Measurements from ENCODE around the gene TIMM29.

TIMM29 gene

DNA sequence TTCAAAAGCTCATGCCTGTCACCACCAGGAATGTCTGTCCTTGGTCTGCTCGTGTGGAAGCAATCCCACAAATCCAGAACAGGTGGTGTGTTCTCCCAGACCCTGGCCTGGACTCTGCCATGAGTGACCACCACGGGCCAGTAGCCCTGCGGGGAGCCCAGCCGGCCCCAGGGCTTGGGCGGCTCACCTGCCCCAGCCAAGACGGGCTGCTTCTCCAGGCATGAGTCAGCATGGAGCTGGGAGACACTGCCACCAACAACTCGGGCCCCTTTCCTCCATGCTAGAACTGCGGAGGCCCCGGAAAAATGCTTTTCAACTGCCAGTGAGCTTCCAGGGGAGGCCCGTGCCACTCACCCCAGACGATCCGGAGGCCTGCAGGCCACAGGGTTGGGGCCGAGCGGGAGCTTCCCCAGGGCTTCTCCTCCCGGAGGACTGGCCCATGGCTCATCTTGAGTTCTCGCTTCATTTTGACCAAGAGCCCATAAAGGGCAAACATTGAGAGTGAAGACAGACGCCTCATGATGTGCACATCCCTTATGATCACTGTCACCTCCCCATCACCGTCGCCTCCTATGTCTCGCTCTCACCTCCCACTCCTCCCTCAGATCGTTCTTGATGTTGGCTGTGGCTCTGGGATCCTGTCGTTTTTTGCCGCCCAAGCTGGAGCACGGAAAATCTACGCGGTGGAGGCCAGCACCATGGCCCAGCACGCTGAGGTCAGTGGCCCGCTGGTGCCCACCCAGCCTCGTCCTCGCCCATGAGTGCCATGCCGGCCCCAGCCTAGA lies 16.8 kb upstream of the TIMM29 start:
- DNase-seq (ENCODE audit: low read depth in 3 of 3, low spot score in 1 of 3) = no peak

DNA sequence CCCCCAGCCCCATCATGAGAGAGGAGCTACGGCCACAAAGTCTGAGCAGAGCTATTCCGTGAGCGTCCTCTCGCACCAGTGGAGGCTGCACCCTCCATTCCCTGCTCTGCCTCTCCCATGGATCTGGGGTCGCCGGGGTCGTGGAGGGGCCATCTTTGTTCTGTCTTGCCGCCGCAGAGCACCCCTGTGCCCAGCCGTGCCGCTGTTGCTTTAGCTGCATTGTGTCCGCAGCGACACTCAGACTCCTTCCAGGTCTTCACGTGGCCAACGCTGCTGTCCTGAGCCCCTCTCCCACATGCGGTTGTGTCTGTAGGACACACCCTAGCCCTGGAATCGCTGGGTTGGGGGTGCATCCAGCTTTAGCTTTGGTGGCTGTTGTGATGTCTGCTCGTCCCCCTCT lies 16.0 kb upstream of the TIMM29 start:
- DNase-seq (ENCODE audit: low read depth in 3 of 3, low spot score in 1 of 3) = no peak

DNA sequence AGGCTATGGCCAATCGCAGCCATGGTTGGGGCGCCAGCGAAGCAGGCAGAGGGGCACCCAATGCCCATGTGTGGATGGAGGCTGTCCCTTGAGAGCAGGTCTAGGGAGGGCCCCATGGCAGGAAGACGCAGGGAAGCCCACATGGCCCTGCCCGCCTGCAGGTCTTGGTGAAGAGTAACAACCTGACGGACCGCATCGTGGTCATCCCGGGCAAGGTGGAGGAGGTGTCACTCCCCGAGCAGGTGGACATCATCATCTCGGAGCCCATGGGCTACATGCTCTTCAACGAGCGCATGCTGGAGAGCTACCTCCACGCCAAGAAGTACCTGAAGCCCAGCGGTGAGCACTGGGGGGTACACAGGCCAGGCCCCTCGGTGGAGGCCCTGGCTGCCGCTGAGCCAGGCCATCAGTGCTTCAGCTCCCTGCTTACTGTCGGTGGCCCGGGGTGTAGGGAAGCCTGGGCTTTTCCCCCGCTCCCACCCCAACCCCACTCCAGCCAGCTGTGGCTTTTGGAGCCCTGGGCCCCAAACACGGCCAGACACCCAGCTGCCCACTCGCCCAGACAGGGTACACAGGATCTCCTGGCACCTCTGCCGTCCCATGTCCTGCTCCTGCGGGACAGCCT lies 14.8 kb upstream of the TIMM29 start:
- DNase-seq (ENCODE audit: low read depth in 3 of 3, low spot score in 1 of 3) = no peak

DNA sequence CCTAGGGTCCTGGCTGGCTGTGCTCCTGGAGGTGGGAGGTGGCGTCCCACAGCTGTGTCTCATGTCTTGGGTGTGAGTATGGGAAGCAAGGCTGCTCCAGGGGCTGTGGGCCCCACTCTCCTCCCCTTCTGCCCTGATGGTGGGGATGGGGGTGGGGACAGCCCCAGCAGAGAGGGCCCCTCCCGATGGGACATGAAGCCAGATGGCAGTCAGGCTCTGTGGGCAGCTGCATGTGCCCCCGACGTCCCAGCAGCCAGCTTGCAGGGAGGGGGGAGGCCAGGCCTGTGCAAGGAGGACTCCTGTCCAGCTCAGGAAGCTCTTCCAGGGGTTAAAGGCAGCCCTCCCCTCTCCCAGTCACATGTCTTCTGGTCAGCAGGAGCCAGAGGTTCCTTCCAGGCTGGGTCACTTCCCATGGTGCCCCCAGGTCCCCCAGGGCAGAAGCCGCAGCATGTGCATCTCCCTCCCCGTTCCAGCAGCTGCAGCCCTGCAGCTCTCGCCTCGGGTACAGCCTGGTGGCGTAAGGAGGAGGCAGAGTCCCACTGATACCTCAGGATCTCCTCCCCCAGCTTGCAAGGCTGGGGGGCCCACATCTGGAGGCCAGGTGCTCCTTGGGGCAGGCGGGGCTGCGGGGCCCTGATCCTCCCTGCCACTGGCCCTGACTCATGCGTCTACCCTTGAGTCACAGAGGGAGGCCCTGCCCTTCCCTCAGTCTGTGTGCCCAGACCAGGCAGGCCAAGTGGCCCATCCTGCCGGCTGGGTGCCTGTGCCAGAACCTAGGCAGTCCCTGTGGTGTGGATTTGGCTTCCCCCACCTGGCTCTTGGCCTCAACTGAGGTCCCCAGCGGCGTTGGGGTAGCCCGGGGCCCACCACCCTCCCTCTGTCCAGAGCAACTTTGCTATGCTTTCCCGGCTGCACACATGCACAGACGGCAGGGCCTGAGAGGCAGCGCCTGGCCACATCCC lies 13.2 kb upstream of the TIMM29 start:
- no peak for DNase-seq (ENCODE audit: low read depth in 3 of 3, low spot score in 1 of 3)

DNA sequence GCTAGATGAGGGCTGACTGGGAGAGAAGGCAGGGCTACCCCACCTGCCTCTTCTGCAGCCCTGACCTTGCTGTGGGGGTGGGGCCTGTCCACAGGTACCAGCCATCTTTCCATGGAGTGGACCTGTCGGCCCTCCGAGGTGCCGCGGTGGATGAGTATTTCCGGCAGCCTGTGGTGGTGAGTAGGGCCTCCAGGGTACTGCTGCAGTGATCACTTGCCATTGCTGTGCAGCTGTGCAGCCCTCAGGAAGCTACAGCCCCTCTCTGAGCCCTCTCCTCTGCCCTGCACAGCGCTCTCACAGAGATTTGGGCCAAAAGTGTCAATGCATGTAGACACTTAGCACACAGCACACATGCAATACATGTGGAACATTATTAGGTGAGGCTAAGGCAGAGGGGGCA lies 12.0 kb upstream of the TIMM29 start:
- no peak for DNase-seq (ENCODE audit: low read depth in 3 of 3, low spot score in 1 of 3)

DNA sequence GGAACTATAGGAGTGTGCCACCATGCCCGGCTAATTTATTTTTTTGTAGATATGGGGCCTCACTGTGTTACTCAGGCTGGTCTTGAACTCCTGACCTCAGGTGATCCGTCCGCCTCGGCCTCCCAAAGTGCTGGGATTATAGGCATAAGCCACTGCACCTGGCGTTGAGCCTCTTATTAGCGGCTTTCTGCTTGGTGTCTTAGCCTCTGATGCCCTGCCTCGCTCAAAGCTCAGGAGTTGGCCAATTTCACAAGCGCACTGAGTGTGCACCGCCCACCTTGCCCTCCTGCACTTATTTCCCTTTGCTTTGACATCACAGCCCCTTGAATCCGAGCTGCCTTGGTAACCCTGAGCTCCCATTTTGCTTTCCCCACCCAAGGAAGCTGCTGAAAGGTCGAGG lies 10.3 kb upstream of the TIMM29 start:
- DNase-seq (ENCODE audit: low read depth in 3 of 3, low spot score in 1 of 3) = no peak

DNA sequence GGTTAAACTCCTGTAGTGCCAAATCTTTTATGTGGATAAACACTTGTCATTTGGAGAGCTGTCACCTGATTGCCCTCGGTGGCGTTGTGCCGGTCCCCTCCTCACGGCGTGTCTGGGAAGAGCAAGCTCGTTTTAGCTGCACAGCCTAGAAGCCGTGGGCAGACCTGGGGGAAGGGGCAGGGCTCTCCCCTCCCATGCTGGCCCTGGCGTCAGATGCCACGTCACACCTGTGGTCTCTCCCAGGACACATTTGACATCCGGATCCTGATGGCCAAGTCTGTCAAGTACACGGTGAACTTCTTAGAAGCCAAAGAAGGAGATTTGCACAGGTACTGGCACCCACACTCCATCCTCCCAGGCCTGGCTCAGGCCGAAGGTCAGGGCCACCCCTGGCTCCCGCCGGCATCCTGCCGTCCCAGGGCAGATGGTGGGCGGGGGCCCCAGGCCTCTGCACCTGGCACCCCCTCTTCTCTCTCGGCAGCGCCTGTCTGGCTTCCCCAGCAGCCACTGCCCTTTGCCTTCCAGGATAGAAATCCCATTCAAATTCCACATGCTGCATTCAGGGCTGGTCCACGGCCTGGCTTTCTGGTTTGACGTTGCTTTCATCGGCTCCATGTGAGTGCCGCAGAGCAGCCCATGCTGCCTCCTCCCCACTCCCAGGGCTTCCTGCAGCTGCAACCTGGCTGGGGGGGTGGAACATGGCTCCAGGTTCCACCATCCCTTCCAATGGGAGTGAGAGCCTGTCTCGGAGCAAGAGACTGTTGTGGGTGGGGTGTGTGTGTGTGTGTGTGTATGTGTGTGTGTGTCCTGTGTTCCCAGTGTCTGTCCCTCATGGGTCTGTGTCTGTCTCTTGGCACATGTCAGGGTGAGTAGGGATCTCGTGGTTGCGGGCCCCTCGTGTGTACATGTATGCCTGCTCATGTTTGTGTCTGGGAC lies 9.0 kb upstream of the TIMM29 start:
- DNase-seq (ENCODE audit: low read depth in 3 of 3, low spot score in 1 of 3) = no peak

DNA sequence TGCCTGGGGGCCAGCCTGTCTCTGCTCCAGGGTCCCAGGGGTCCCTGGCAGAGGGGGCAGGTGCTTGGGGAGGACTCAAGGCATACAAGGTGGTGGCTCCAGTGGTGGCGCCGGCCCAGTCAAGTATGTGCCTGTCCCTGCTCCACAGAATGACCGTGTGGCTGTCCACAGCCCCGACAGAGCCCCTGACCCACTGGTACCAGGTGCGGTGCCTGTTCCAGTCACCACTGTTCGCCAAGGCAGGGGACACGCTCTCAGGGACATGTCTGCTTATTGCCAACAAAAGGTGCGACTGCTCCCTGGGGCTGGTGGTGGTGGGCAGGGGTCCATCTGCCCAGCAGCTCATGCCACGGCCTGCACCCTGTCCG lies 8.3 kb upstream of the TIMM29 start:
- DNase-seq (ENCODE audit: low read depth in 3 of 3, low spot score in 1 of 3) = no peak

DNA sequence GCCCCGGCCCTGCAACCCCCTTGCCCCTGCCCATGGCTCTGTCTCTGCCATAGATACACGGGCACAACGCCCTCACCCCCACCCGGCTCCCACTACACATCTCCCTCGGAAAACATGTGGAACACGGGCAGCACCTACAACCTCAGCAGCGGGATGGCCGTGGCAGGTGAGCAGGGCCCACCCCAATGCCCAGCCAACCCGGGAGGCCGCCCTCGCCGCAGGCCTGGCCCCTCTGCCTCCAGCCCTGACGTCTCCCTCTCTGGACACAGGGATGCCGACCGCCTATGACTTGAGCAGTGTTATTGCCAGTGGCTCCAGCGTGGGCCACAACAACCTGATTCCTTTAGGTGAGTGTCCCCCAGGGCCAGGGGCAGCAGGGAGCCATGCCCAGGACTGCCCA lies 7.8 kb upstream of the TIMM29 start:
- no peak for DNase-seq (ENCODE audit: low read depth in 3 of 3, low spot score in 1 of 3)

DNA sequence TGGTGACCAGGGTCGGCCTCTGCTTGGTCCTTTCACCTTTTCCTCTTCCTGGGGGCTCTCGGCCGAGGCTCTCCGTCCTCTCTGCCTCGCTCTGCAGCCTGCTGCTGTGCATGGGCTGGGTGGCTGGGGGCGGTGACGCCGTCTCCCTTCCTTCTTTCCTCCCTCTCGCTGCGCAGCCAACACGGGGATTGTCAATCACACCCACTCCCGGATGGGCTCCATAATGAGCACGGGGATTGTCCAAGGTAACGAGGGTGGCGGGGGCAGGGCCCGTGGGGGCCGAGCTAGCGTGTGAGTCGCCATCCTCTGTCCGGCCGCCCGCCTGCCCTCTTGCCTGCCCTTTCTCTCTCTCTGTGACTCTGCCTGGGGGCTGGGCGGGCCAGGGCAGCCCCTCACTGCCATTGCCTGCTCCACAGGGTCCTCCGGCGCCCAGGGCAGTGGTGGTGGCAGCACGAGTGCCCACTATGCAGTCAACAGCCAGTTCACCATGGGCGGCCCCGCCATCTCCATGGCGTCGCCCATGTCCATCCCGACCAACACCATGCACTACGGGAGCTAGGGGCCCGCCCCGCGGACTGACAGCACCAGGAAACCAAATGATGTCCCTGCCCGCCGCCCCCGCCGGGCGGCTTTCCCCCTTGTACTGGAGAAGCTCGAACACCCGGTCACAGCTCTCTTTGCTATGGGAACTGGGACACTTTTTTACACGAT lies 7.3 kb upstream of the TIMM29 start:
- DNase-seq (ENCODE audit: low read depth in 3 of 3, low spot score in 1 of 3) = no peak

DNA sequence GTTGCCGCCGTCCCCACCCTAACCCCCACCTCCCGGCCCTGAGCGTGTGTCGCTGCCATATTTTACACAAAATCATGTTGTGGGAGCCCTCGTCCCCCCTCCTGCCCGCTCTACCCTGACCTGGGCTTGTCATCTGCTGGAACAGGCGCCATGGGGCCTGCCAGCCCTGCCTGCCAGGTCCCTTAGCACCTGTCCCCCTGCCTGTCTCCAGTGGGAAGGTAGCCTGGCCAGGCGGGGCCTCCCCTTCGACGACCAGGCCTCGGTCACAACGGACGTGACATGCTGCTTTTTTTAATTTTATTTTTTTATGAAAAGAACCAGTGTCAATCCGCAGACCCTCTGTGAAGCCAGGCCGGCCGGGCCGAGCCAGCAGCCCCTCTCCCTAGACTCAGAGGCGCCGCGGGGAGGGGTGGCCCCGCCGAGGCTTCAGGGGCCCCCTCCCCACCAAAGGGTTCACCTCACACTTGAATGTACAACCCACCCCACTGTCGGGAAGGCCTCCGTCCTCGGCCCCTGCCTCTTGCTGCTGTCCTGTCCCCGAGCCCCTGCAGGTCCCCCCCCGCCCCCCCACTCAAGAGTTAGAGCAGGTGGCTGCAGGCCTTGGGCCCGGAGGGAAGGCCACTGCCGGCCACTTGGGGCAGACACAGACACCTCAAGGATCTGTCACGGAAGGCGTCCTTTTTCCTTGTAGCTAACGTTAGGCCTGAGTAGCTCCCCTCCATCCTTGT lies 6.5 kb upstream of the TIMM29 start:
- no peak for DNase-seq (ENCODE audit: low read depth in 3 of 3, low spot score in 1 of 3)

DNA sequence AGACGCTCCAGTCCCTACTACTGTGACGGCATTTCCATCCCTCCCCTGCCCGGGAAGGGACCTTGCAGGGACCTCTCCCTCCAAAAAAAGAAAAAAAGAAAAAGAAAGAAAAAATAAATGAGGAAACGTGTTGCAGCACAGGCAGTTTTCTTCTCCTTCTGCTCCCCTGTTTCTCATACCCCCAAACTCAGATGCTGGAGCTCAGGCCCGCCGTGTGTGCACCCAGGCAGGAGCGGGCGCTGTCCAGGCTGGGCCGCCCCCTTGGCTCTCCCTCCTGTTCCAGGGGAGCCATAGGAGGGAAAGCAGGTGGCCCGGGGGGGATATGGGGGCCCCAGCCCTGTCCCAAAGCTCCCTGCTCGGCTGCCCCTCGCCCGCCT lies 6.0 kb upstream of the TIMM29 start:
- no peak for DNase-seq (ENCODE audit: low read depth in 3 of 3, low spot score in 1 of 3)

DNA sequence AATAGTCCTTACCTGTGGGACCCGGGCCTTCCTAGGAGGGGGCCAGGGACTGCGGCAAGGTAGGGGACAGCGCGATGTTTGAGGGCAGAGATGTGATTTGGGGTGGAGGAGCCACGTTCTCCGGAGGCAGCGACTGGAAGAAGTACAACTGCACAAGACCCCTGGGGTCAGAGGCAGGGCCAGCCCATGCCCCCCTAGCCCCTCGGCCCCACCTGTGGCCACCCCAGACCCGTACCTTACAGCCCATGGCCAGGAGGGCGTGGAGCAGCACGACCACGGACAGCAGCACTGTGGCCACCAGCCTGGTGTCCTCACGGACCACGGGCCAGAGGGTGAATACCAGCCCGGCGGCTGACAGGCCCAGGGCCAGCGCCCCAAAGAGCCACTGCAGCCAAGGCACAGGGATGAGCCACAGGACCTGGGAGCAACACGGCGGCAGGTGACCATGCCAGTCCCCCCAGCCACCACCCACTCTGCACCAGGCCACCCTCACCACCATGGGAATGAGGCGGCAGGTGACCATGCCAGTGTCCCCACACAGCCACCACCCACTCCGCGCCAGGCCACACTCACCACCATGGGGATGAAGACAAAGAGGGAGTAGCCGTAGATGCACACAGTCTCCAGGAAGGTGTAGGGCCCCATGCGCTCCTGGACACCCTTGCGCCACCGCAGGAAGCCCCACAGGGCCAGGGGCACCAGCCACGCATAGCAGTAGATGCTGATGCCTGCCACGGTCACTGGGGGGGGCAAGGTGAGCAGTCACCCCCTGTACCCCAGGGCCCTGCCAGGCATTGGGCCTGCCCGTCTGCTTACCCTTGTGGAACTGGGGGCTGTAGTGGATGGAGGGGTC lies 5.1 kb upstream of the TIMM29 start:
- DNase-seq (ENCODE audit: low read depth in 3 of 3, low spot score in 1 of 3) = no peak

DNA sequence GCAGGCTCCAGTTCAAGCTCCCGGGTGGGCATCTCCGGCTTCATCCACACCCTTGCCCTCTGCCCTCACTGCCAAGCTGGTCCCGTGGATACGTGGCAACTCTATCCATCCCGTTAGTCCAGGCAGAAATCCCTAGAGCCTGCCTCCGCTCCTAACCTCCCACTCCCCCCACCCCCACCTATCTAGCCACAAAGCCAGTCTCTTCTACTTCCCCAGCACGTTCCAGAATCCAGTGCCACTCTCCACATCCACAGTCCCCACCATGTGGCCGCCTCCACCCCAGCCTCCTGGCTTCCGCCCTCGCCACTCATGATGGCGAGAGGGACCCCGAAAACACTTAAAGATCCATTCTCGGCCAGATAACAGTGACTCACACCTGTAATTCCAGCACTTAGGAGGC lies 4.0 kb upstream of the TIMM29 start:
- no peak for DNase-seq (ENCODE audit: low read depth in 3 of 3, low spot score in 1 of 3)

DNA sequence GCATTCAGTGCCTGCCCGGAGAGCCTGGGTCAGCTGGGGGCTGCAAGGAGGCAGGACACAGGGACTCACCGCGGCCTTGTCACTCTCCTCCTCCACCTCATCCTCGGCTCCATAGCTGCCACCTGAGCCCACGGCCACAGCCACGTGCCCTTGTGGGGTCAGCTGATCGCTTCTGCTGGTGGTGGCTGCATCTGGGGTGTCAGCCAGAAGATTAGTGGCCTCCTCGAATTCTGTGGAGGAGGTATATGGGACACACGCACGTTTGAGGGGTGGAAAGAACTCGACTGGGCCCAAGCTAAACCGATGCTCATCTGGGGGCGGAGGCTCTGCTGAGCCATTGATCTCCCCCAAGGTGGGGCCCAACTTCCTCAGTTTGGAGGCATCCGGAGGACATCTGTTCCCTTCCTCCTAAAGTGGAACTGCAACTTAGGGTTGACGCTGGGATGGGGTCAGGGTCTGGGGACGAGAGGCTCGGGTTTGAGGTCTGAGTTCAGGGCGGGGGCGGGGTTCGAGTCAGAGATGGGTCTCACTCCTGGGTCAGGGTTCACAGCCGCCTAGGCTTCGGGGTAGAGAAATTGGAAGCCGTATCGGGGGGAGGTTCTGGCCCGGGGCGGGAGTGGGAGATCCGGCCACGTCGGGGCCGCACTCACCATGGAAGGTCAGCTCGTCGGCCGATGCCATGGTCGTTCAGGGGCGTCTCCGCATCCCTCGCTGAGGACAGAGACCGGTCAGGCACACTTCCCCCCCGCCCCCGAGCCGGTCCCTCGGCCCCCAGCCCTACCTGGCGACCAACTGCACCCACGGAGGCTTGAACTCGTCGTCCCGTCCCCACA lies 665 bp upstream of the TIMM29 start:
- no peak for DNase-seq (ENCODE audit: low read depth in 3 of 3, low spot score in 1 of 3)

DNA sequence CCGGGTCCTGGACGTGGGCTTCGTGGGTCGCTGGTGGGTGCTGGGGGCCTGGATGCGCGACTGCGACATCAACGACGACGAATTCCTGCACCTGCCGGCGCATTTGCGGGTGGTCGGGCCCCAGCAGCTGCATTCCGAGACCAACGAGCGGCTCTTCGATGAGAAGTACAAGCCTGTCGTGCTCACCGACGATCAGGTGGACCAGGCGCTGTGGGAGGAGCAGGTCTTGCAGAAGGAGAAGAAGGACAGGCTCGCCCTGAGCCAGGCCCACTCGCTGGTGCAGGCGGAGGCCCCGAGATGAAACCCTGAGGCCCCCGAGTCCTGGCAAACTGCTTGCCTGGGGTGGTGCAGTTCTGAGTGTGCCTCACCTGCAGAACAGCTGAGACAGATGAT lies 787 bp downstream of the TIMM29 start:
- no peak for DNase-seq (ENCODE audit: low read depth in 3 of 3, low spot score in 1 of 3)

DNA sequence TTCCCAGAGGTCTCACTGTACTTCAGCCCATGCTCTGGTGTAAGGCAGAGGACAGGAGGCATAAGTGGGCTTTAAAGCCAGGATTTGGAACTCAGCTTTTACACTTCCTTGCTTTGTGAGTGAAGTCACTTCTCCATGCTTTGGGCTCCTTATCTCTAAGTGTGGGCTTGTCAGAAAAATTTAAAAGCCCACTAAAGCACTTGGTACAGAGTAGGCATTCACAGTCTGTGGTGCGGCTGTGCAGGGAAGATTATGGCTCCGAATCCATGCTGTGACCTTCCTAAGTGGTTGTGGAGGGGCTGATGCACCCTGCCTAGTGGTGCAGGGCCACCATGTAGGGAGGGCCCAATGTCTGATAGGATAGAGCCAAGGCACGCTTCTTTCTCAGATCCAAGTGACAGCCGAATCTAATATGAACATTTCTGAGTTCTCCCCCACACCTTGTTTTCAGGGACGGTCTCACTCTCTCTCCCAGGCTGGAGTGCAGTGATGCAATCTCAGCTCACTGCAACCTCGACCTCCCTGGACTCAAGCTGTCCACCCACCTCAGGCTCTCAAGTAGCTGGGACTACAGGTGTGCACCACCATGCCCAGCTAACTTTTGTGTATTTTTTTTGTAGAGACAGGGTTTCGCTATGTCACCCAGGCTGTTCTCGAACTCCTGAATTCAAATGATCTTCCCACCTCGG lies 6.9 kb downstream of the TIMM29 start:
- no peak for DNase-seq (ENCODE audit: low read depth in 3 of 3, low spot score in 1 of 3)
